Aorta (tissue), 5 donors: ENCODE results near the gene CPVL. TPM values are rescaled to one million over a fixed set of nuclear protein-coding genes. Genes with fewer than 3 reads are reported as not detected.

ENCODE experiments used
- ATAC-seq: fragments of 200-7000 bp; cut with Tn5 transposase; one replicate; pipeline ENCODE4 v1.9.1; 2022; ENCODE audit warnings: moderate library complexity; ENCODE audit not compliant: low FRiP score
- DNase-seq, 2 donors: peaks; one replicate each; pipeline ENCODE4 v3.0.0-alpha.2; 2020
- H3K27ac ChIP-seq, 2 donors: one replicate each; pipeline ENCODE4 v1.5.1; 2013; ENCODE audit warnings: low read length in 2 of 2, mild to moderate bottlenecking in 2 of 2, moderate library complexity in 2 of 2, control low read depth in 1 of 2, inconsistent platforms in 1 of 2, low read depth in 1 of 2
- H3K27me3 ChIP-seq, 2 donors: one replicate each; pipeline ENCODE4 v1.6.1; 2013; ENCODE audit warnings: control low read depth in 1 of 2, low read length in 1 of 2, mild to moderate bottlenecking in 1 of 2, moderate library complexity in 1 of 2; ENCODE audit not compliant: insufficient read depth in 2 of 2, control insufficient read depth in 1 of 2
- H3K36me3 ChIP-seq, 2 donors: one replicate each; pipeline ENCODE4 v1.6.1; 2013; ENCODE audit warnings: control low read depth in 1 of 2, low read length in 1 of 2, mild to moderate bottlenecking in 1 of 2; ENCODE audit not compliant: insufficient read depth in 2 of 2, control insufficient read depth in 1 of 2
- H3K4me1 ChIP-seq, 2 donors: one replicate each; pipeline ENCODE4 v1.6.1; 2013; ENCODE audit warnings: low read length in 2 of 2, control low read depth in 1 of 2, mild to moderate bottlenecking in 1 of 2, moderate library complexity in 1 of 2; ENCODE audit not compliant: insufficient read depth in 2 of 2, control insufficient read depth in 1 of 2
- H3K4me3 ChIP-seq, 2 donors: one replicate each; pipeline ENCODE4 v1.5.1; 2013; ENCODE audit warnings: low read length in 2 of 2, control low read depth in 1 of 2, mild to moderate bottlenecking in 1 of 2
- H3K9me3 ChIP-seq: one replicate; pipeline ENCODE4 v1.6.1; 2013; ENCODE audit warnings: mild to moderate bottlenecking, low read length; ENCODE audit not compliant: control insufficient read depth
- WGBS, 2 donors: extraction: QIAGEN DNeasy Blood & Tissue Kit; methylation state at CpG; one replicate each; pipeline ENCODE4 v1.1.7; 2013; 5-methylcytosine and 5-hydroxymethylcytosine counted together
- intact Hi-C, 2 donors: fragments of 100-400 bp; cut with DNase I; formaldehyde crosslinking; loops; one replicate each; pipeline versions ENCODE4 v1.14.2 to v1.15.0; 2022
- polyA plus RNA-seq, 2 donors: library from polyadenylated mRNA; stranded (reverse); fragments of 200-250 nt; gene quantifications; one replicate each; pipeline ENCODE4 v1.2.3, GENCODE V29; 2013
- total RNA-seq, 2 donors: library from RNA; stranded (reverse); fragmentation: NEBNext Ultra II Directional; extraction: Animal tissue kit (Norgen Biotek cat#: 25700); gene quantifications; one replicate each; pipeline ENCODE4 v1.2.1, GENCODE V29; 2021
- donor health status: healthy with polysubstance abuse.
- donor health status: Bipolar disorder and iron deficiency.
- donor health status: DM: no; HTN: no; CAD: no.
- donor health status: DM: no; HTN: no; CAD: no.
- donor health status: DM: yes; HTN: yes; CAD: no.

Gene CPVL
- total and polyA plus RNA-seq, 4 donors, result 2.7 to 50.2 (median 24.3) TPM

DNA sequence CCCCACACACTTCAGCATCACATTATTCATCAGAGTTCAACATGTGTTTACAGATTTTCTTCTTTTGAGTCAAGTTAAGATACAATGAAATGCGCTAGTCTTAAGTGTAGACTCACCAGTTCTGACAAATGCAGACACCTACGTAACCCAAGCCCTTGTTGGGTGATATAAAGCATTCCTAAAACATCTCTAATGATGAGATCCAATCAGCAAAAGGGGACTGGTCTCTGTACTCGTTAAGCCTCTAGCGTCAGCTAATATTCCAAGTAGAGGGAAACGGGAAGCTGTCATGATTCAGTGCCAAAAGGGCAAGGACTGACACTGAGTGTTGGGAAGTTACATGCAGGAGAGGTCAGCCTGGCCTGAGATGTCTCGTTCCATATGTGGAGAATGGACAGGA is 149.5 kb downstream of the CPVL start:
- Histone ChIP-seq H3K4me1 (no peaks in the 10 kb centered on the region), H3K9me3 (peaks cover 2% of the 10 kb centered on the region), H3K27me3 (no peaks in the 10 kb centered on the region), H3K27ac (no peak overlapping the region), H3K4me3 (no peak overlapping the region), H3K36me3 (no peaks in the 10 kb centered on the region)
- 66 to 72% methylated on average over 6 of the region's 6 CpGs for WGBS, 2 donors
- no peak for ATAC-seq
- intact Hi-C loops, result no loop called here
- DNase-seq, result no peak

DNA sequence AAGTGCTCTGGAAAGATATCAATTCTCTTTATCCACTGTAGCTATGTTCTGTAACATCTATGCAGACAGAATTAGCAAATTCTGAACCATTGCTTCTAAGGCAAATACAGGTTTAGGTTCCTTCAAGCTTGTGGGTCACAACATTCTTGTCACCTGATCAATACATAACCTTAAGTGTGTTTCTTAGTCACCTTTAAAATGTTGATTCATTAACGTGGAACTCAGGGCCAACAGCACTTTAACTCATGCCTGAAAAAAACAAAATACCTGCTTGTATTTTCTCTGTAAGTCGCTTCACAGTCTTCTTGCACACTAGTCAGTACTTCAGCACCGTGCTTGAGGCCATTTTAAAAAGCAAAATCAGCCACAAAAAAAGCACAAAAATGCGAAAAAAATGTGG is 153.0 kb downstream of the CPVL start:
- Histone ChIP-seq H3K27ac (no peak overlapping the region), H3K4me1 (no peaks in the 10 kb centered on the region), H3K27me3 (no peaks in the 10 kb centered on the region), H3K9me3 (no peaks in the 10 kb centered on the region), H3K36me3 (no peaks in the 10 kb centered on the region), H3K4me3 (no peak overlapping the region)
- no peak for ATAC-seq
- WGBS, 2 donors, result 87 to 90% methylated on average over 4 of the region's 4 CpGs
- intact Hi-C loops, result no loop called here
- no peak for DNase-seq

DNA sequence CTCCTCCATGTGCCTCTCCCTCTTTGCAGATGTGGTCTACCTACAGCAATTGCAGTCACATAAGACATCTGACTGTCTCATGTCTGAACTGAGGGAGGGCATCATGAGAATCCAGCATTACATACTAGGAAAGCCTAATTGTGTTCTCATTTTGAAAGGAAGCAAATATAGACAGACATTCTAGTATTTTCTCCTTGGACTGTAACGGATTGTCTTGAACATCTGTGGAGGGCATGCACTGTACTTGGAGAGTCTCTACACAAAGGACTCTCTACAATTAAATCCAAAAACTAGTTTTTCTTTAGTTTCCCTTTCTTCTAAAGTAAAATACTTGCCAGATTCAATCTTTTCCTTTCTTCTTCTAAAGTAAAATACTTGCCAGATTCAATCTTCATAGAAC is 153.5 kb downstream of the CPVL start:
- DNase-seq (no peak), ATAC-seq (no peak)
- Histone ChIP-seq H3K4me3 (no peak overlapping the region), H3K9me3 (no peaks in the 10 kb centered on the region), H3K4me1 (no peaks in the 10 kb centered on the region), H3K27ac (no peak overlapping the region), H3K27me3 (no peaks in the 10 kb centered on the region), H3K36me3 (no peaks in the 10 kb centered on the region)
- intact Hi-C loops, result no loop called here
- WGBS, 2 donors, result 38 to 81% methylated on average over 1 of the region's 1 CpG

DNA sequence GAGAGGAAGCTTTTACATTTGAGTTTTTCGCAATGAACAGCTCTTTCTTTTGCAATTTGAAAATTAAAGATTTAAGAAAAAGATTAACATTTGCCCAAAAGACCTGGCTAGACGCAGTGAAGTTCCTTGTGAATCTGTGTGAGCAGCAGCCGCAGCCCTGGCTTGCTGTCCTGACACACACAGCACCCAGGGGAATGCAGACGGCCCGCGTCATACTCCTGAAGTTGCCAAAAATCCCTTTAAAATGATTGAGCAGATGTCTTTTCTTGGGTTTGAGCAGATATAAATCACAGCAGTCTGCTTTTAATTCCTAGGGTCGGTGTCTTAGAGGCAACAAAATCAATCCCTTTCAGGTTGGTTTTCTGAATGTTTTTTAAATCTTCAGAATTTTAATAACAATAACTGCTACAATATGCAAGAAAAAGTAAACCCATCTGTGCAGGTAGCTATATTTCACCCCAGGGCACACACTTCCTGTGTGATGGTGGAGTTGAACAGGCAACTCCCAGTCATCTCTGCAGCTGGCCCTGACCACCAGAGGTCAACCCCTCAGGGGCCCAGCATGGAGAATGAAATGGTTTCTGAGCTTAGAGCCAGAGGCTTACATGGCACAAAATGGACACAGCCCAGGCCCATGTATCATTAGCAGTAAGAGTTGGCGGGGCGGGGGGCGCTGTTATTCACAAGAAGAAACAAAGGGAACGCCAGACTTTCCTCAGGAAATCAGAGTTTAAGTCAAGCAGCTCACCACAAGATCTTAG is 156.0 kb downstream of the CPVL start:
- DNase-seq, result peak; percentile 52 to 83

DNA sequence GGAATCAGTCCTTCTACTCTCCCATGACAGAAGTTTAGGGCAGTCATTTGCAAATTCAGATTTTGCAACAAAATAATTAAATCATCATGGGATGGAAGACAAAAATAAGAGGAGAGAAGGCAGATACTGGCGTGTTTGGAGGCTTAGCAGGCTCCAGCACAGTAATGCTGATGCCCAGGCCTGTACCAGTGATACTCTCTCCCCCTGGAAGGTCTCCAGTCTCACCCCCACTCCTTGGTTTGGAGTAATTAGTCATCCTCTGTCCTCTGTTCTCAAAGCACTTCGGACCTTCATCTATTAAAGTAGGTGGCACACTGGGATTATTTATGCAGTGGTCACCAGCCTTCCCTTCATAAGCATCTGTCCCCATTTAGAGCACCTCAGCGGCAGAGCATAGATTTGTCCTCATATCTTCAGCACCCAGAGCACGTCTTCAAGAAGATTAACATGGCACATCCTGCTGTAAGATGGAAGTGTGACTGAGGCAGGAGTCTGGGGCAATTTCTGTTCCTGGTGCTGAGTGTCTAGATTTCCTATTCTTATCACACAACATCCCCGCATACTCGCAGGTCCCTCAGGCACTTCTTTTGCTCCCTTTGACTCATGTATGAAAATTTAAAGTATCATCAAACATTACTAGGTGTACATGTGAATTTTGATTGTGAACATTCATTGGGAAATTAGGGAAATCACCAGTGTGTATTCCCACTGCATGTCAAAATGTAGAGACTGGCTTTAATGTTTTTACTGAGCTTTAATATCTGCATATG is 156.9 kb downstream of the CPVL start:
- Histone ChIP-seq H3K36me3 (no peaks in the 10 kb centered on the region), H3K4me3 (no peak overlapping the region), H3K4me1 (no peaks in the 10 kb centered on the region), H3K9me3 (no peaks in the 10 kb centered on the region), H3K27me3 (no peaks in the 10 kb centered on the region), H3K27ac (no peak overlapping the region)
- WGBS, 2 donors, result 86 to 87% methylated on average over 6 of the region's 6 CpGs
- DNase-seq (no peak), ATAC-seq (peak; percentile 4)
- intact Hi-C loops, result no loop called here

More for the DNA sequence above, 156.0 kb downstream of the CPVL start:
- Histone ChIP-seq H3K27me3 (no peaks in the 10 kb centered on the region), H3K27ac (no peak overlapping the region), H3K36me3 (no peaks in the 10 kb centered on the region), H3K4me1 (no peaks in the 10 kb centered on the region), H3K4me3 (no peak overlapping the region), H3K9me3 (no peaks in the 10 kb centered on the region)
- intact Hi-C loops, result no loop called here
- no peak for ATAC-seq
- 60 to 68% methylated on average over 11 of the region's 11 CpGs for WGBS, 2 donors

DNA sequence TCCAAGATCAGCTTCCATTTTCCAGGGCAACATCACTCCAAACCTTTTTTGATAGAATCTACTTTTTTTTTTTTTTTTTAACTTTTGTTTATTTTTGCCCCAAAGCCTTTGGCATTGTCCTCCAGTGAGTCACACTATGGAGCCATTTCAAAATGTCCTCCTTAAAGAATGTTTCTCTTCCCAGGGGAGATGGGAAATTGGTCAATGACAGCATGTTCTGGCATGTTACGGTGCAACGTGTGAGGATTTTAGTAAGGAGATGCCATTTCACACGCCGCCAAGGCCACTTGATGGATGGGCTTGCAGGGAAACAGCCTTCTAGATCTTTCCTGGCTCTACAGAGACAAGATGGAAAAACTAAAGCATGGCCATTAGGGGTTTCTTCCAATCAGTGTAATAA is 157.5 kb downstream of the CPVL start:
- Histone ChIP-seq H3K36me3 (no peaks in the 10 kb centered on the region), H3K4me3 (no peak overlapping the region), H3K27ac (no peak overlapping the region), H3K9me3 (no peaks in the 10 kb centered on the region), H3K4me1 (no peaks in the 10 kb centered on the region), H3K27me3 (no peaks in the 10 kb centered on the region)
- ATAC-seq (peak; percentile 79), DNase-seq (peak in 1 of 2 donors; percentile 73)
- WGBS, 2 donors, result 1 to 7% methylated on average over 4 of the region's 4 CpGs
- intact Hi-C loops, result no loop called here

DNA sequence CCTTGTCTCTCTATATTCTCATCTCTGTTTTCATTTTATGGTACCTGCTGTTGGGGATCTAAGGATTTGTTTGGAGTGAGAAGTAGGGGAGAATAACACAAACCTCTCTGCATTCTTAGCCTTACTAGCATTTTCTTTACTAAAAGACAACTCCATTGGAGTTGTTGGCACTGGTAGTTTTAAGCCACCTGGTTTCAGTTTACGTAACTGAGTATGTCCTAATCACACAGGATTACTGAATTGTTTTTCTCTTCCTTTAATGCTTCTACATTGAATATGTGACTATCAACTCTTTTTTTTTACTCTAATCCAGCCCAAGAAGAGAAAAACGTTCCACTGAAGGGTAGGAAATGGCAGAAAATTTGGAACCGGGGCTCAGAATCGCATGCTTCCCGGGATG is 158.2 kb downstream of the CPVL start:
- no peaks in the 10 kb centered on the region for H3K4me1 ChIP-seq
- no peak overlapping the region for H3K27ac ChIP-seq
- WGBS, 2 donors, result 88 to 91% methylated on average over 5 of the region's 5 CpGs
- no peak overlapping the region for H3K4me3 ChIP-seq
- no peaks in the 10 kb centered on the region for H3K9me3 ChIP-seq
- no peak for ATAC-seq
- H3K36me3 ChIP-seq, result no peaks in the 10 kb centered on the region
- DNase-seq, result no peak
- intact Hi-C loops, result no loop called here
- no peaks in the 10 kb centered on the region for H3K27me3 ChIP-seq

DNA sequence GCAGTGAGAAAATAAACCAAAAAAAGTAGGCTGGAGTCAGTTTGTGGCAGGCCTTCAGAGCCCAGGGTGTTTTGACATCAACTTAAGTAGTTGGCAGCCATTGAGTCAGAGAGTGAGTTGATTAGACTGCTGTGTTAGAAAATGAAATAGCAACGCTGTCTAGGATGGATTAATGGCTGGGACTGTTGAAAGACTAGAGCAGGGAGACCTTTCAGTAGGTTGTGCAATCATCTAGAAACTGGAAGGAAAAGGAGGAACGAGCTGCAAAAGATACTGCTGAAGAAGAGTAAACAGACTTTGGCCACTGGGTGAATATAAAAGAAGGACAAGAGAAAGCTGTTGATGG is 159.6 kb downstream of the CPVL start:
- no peaks in the 10 kb centered on the region for H3K4me1 ChIP-seq
- no peak overlapping the region for H3K27ac ChIP-seq
- no peaks in the 10 kb centered on the region for H3K9me3 ChIP-seq
- ATAC-seq (peak; percentile 71), DNase-seq (no peak)
- no peak overlapping the region for H3K4me3 ChIP-seq
- H3K36me3 ChIP-seq, result no peaks in the 10 kb centered on the region
- 28 to 40% methylated on average over 2 of the region's 2 CpGs for WGBS, 2 donors
- no peaks in the 10 kb centered on the region for H3K27me3 ChIP-seq
- intact Hi-C loops, result no loop called here
